GM19240 (cell line): ENCODE measurements around the gene TMEM109.

ENCODE experiments used
- DNase-seq: peaks from one replicate; pipeline ENCODE4 v3.0.0; 2011; ENCODE audit warnings: low spot score; ENCODE audit not compliant: insufficient read length

TMEM109 gene

GRCh38 chr11:60913793-60914632, at the start of gene TMEM109:
TMEM109 (plus strand) TSS chr11:60914158; CDS start chr11:60919694, 5,536 bp downstream.
- no peak for DNase-seq

GRCh38 chr11:60864856-60865513, 49.0 kb upstream of the TMEM109 start:
- DNase-seq: no peak

- no peak for DNase-seq
Measured at GRCh38 chr11:60866911-60867870, 46.8 kb upstream of the TMEM109 start, which contains the start of gene ZP1. ZP1 (plus strand) TSS chr11:60867542; CDS start chr11:60867562, 20 bp downstream.

- DNase-seq: no peak
Measured at GRCh38 chr11:60867871-60868681, 45.9 kb upstream of the TMEM109 start.

GRCh38 chr11:60868682-60869450, 45.1 kb upstream of the TMEM109 start:
- no peak for DNase-seq

- no peak for DNase-seq
Measured at GRCh38 chr11:60869451-60869825, 44.5 kb upstream of the TMEM109 start.

- no peak for DNase-seq
Measured at GRCh38 chr11:60870276-60870675, 43.7 kb upstream of the TMEM109 start.

GRCh38 chr11:60870733-60871377, 43.1 kb upstream of the TMEM109 start:
- DNase-seq: no peak

- no peak for DNase-seq
Measured at GRCh38 chr11:60871378-60872061, 42.4 kb upstream of the TMEM109 start.

GRCh38 chr11:60872124-60872960, 41.6 kb upstream of the TMEM109 start:
- DNase-seq: no peak

- DNase-seq: no peak
Measured at GRCh38 chr11:60872961-60873524, 40.9 kb upstream of the TMEM109 start.

GRCh38 chr11:60873533-60873932, 40.4 kb upstream of the TMEM109 start:
- DNase-seq: no peak

- no peak for DNase-seq
Measured at GRCh38 chr11:60874421-60875365, 39.3 kb upstream of the TMEM109 start.

GRCh38 chr11:60875366-60876167, 38.4 kb upstream of the TMEM109 start:
- DNase-seq: no peak

GRCh38 chr11:60876168-60876485, 37.8 kb upstream of the TMEM109 start:
- DNase-seq: no peak
